ENCODE results near the gene YAP1.

Gene YAP1

DNA sequence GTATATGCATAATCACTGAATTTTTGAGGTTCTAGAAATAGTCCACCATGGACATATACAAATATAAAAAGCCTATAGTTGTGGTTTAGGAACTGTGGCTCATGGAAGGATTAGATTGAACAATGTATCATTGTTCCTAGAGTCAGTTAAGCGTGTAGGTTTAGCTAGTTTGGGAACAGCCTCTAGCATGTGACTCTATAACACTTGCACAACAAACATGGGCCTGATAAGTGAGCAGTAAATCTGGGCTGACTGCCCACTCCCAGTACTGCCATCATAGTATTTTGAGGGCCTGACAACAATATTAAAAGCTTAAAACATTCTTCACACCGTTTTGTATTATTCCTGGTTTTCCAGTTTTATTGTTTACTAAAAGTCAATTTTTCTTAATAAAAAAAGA lies 47.0 kb downstream of the YAP1 start:
- no peak for DNase-seq (ENCODE audit: low read depth in 2 of 3, low spot score in 2 of 3)

DNA sequence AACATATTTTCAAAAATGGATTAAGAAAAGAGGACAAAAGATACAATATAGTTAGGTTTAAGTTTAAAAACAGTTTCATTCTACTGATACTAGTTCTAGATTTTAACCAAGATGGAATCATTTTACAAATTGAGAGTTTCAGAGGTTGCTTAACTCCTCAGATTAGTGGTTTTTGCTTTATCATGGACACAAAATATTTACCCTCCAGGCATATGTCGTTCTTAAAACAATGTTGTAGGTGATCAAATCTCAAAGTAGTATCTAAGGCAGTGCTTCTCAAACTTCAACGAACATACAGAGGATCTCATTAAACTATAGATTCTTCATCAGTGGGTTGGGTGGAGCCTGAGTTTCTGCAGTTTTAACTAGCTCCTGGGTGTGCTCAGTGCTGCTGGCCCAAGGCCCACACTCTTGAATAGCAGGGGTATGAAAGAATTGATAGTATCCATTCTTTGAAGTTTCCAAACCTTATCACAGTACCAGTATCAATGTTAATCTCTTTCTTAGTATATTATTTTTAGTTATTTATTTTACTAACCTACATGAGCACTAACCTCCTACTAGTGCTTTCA lies 48.0 kb downstream of the YAP1 start:
- DNase-seq (ENCODE audit: low read depth in 2 of 3, low spot score in 2 of 3) = no peak

DNA sequence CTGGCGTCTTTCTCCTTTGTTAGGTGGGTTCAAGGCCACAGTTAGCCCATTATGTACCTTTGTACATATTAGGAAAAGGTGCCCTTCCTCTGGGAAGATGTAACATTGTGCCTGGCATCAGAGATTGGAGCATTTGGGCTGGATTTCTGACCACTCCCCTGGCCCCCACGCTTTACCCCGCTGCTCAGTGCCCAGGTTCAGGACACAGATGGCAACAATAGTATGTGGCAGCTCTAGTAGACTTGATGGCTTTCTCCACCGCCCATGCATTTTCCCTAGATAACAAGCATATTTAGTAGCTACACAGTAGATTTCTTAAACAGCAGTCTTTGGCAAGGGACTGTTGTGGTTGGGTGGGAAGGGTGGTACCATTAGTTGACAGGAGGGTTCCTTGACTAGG lies 53.1 kb downstream of the YAP1 start:
- no peak for DNase-seq (ENCODE audit: low read depth in 2 of 3, low spot score in 2 of 3)

DNA sequence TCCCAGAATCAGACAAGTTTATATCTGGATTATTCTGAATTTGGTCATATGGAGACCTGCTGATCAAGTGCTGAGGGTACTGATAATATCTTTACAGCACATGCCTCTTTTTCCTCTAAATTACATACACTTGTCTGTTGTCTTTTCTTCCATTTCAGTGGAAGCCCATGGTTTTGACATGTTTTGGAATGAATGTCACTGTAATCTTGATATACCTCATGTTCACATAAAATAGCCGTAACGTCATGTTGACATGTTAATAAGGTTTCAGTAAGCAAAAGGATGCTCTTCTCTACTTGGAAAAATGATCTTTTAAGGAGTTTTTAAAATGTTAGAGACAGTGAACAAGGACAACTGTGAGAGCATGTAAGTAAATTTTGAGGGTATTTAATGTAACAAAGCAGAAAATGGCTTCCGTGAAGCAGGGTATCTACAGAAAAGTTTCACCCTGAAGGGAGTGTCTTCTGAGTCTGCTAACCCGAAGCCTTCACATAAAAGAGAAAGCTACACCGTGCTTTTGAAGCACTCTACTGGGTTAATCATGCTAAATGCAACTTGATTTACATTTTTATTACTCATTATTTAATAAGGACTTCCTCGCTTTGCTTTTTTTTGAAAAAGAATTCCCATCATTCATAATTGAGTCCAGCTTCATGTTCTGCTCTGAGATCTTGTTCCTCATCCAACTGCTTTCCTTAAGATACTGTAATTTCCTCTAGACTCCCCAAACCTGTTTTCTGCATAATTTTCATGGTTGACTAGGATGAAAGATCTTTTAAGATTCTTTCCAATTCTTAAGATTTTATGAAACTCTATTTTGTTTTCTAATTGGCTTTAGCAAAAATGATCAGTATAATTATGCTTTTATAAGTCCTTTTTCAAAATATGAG lies 56.2 kb downstream of the YAP1 start:
- no peak for DNase-seq (ENCODE audit: low read depth in 2 of 3, low spot score in 2 of 3)

DNA sequence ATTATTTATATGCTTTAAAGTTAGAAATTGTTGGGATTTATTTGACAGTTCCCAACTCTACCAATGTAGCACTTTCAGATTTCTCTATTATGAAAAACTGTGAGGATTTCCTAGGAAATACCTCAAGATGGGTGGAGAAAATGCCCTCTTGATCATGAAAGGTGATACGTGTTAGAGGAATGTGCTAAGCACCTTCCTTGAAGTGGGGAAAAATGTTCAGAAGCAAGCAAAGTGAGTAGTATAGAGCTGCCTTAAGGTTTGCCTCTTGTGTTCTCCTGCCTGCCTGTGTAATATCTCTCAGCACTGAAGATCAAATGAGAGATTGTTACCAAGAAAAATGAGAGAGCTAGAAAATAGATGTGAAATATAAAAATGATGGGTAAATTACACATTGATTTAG lies 58.2 kb downstream of the YAP1 start:
- no peak for DNase-seq (ENCODE audit: low read depth in 2 of 3, low spot score in 2 of 3)

DNA sequence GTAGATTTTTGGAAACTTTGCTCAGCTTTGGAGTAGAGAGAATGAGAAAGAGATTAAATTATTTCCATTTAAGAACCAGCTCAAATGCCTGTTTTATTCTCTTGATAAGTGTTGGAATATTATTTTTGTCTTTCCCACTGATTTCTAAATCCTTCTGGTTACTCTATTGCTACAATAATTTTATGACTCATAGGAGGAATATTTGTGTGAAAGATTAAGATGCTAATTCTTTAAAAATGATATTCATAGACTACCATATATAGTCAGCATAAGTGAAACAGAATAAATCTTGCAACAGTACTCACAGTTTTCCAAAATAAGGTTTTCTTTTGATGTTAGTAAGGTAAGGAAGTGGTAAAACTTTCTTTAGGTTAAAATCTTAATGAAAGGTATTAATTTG lies 60.9 kb downstream of the YAP1 start:
- DNase-seq (ENCODE audit: low read depth in 2 of 3, low spot score in 2 of 3) = no peak

DNA sequence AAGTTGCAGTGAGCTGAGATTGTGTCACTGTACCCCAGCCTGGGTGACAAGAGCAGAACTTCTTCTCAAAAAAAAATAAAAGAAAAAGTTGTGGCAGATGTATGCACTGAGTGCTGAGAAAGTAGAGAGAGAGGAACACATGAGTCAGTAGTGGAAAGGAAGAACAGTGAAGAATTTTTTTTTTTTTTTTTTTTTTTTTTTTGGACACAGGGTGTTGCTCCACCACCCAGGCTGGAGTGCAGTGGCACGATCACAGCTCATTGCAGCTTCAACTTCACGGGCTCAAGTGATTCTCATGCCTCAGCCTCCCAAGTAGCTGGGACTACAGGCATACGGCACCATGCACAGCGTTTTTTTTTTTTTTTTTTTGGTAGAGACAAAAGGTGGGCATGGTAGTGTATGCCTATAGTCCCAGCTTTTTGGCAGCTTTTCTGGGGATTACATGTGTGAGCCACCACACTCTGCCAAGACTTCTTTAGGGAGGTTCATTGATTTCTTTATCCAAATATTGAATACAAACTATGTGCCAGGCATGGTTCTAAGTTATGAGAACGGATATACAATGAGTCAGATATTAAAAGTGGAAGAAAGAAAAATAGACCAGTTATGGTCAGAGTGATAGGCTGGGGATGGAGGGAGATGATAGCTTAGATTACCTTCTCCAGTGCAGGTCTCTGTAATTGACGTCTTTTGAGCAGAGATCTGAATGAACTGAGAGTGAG lies 62.0 kb downstream of the YAP1 start:
- DNase-seq (ENCODE audit: low read depth in 2 of 3, low spot score in 2 of 3) = no peak

DNA sequence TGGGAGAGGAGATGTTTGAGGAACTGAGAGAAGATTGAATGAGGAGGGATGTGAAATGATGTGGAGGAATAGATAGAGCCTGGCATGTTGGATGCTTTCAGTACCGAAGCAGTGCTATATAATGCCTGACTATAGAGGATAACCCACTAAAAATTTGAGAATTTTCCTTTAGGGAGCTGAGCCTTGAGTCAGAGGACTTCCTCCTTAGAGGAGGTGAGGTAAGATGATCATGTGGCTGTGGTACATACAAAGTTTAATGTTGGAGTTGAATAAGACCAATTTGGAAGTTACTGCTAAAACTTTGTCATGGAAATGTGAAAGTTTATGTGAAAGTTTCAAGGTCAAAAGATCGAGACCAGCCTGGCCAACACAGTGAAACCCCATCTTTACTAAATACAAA lies 66.9 kb downstream of the YAP1 start:
- no peak for DNase-seq (ENCODE audit: low read depth in 2 of 3, low spot score in 2 of 3)

DNA sequence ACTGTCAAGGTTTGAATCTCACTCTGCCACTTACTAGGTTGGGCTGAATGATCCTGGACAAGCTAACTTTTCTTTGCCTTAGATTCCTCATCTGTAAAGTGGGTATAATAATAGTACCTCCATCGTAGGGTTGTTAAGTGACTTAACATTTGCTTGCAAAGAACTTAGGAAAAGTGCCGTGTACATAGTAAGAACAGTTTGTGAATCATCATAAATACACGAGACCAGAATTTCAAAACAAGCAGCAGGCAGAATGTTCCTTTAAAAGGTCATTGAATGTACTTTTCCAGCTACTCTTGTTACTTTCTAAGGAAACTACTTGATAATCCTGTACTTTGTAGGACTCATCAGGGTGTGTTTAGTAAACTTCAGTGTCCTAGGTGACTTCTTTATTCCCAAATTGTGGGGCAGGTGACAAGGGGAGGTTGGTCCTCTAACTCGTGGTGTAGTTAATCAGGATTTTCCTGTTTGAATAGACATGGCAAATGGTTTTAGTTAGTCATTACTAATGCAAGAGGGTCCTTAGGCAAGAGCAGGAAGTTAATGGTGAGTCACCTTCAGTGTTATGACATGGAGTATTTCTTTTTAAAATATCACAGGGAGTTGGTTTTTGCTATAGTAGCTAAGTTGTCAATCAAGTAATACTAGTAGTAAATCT lies 67.9 kb downstream of the YAP1 start:
- no peak for DNase-seq (ENCODE audit: low read depth in 2 of 3, low spot score in 2 of 3)

DNA sequence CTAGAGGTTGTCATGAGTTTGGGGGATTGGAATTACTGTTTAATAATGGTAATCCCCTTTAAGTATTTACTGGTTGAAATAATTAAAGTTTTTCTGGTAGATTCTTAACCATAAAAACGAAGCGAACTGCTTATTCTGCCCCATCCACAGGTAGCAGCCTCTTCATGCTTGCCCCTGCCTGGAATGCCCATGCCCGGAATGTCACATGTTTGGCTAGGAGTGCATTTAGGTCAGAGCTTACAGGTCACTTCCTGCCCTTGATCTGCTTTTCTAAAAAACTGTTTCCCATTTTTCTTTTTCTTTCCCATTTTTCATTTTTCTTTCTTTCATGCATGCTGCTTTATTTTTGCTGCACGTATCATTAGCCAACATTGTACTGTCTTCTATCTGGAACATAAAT lies 69.1 kb downstream of the YAP1 start:
- DNase-seq (ENCODE audit: low read depth in 2 of 3, low spot score in 2 of 3) = no peak

DNA sequence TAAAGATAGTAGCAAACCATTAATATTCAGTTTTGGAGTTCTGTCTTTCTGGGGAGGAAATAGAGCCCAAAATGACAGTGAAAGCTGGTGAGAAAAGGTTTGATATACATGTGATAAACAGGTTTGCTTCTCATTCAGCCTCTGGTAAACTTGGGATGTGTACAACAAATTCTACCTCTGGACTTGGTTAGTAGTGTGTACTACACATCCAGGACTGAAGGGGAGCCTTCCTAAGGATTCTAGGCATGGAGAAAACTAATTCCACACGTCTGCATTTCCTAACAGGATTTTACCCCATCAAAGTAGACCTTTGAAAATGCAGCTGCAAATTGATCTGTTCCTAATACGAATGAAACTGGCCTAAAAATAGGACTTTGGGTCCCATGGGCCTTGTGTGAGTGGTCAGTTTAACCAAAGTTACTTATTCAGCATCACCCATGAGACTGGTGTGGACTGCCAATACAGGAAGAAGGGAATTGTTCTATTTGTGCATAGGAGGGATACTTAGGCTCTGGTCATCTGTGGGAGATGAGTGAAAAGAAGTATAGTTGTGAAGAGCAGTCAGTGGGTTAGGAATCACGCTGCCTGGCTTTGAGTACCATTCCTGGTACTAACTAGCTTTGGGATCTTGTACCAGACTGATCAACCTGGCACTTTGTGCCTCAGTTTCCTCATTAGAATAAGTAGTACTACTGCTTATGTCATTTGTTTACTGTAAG lies 74.2 kb downstream of the YAP1 start:
- DNase-seq (ENCODE audit: low read depth in 2 of 3, low spot score in 2 of 3) = no peak

DNA sequence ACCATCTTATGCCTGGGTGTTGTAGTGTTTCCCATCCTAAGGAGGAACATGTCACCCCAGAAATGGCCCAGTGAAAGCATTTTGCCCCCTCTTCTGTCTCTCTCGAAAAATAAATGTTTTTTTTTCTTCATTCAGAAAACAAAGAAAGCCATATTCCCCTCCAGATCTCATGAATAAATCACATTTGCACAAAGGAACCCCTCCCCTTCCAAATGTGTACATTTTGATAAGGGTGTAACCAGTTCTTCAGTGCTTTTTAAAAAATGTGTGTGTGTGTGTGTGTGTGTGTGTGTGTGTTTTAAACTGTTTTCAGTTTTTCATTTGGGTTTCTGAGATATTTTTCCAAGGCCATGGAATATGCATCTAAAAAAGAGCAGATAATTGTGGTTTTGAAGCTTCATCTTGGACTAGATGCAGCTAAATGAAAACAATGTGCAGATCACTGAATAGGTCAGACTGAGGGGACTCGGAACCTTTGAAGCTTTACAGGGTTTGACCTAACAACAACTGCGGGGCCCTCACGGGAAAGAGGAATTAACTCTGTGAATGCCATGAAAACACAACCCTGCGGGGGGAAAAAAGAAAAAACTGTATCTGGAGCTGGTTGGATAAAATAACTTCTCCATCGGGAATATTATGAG lies 76.4 kb downstream of the YAP1 start:
- DNase-seq (ENCODE audit: low read depth in 2 of 3, low spot score in 2 of 3) = no peak

DNA sequence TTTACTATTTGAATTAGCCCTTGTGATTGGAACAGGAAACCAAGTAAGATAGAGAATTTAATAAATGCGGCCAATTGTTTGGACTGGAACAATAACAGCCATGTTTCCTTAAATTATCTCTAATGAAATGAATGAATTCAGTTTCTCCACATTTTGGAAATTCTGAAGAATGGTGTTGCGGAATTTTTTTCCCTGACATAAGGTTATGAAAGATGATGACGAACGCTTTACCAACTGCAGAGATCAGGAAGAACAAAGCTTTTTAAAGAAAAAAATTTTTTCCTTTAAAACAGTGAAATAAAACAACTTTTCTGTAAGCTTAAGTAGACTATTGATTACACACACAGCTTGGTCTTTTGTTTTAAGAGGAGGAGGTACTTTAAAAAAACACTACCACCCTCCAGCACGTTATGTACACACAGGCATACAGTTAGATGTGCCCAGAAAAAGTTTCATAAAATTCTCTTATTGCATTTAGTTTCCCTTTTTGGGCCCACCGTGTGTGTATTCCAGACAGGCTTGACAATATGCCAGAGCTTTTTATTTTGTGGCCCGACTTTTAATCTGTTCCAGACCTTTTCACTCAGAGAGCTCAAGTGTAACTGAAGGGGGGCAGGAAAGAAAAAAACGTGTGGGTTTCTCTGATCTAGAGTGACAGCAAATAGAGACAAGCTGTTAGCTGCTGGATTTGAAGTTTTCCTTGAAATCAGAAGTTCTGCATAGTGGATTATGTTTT lies 77.3 kb downstream of the YAP1 start:
- DNase-seq (ENCODE audit: low read depth in 2 of 3, low spot score in 2 of 3) = no peak

DNA sequence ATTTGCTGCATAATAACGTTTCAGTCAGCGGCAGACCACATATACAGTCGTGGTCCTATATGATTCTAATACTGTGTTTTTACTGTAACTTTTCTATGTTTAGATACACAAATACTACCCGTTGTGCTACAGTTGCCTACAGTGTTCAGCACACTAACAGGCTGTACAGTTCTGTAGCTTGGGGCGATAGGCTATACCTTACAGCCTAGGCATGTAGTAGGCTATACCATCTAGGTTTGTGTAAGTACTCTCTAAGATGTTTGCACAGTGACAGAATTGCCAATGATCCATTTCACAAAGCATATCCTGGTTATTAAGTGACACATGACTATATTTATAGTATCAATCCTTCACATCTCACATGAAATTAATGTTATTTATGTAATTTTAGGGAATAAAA lies 78.2 kb downstream of the YAP1 start:
- DNase-seq (ENCODE audit: low read depth in 2 of 3, low spot score in 2 of 3) = no peak

DNA sequence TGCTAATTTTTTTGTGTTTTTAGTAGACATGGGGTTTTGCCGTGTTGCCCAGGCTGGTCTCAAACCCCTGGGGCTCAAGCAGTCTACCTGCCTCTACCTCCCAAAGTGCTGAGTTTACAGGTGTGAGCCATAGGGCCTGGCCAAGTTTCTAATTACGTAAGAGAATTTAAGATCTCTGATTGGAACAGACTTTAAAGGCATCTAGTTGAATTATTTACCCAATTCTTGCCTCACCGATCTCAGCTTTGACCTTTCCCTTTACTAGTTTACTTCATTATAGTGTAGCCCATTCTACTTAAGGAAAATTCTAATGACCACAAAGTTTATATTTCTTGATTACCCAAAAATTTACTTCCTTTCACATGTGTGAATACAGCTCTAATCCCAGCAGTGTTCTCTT lies 81.6 kb downstream of the YAP1 start:
- no peak for DNase-seq (ENCODE audit: low read depth in 2 of 3, low spot score in 2 of 3)

DNA sequence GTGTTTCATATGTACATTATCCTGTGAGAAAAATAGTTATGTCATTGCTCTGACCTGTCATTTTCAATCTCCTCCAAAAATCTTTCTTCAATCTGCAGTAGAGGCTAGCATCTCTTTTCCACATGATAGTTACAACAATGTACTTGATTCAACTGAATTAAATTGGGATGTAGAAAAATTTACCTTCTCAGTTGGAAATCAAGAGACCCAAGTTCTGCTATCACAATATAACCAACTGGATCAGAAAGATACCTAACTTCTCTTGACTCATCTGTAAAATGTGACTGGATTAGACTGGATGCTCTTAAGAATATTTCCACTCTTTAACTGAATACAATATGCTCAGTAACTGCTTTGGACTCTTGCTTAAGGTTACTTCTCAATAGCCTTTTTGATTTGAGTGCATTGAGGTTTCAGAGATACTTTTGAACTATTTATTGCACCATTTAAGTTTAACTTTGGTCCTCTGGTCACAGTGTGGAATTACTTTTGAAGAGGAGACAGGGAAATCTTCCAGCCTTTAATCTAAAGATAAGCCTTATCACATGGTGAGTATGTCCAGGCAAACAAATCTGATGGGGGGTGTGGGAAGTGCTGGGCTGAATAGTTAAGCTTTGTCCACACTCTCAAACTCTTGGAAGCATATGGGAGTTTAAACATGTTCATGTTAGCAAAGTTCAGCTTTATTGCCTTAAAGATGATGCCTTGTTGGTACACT lies 82.3 kb downstream of the YAP1 start:
- no peak for DNase-seq (ENCODE audit: low read depth in 2 of 3, low spot score in 2 of 3)

DNA sequence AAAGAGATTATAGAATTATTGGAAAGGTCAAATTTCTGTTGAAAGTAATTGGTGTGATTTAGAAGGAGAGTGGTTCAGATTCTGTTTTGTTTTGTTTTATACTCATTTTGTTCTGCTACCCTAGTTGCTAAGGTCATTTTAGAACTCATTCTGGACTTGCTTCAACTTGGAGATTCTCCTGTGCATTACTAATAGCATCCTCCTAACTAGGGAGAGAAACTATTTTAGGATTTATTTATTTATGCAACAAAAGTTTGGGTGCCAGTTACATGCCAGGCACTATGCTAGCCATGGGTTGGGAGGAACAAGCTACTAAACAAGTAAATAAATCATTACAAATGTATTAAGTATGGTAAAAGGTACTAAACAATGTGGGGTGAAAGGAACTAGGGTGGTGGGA lies 84.0 kb downstream of the YAP1 start:
- DNase-seq (ENCODE audit: low read depth in 2 of 3, low spot score in 2 of 3) = no peak

DNA sequence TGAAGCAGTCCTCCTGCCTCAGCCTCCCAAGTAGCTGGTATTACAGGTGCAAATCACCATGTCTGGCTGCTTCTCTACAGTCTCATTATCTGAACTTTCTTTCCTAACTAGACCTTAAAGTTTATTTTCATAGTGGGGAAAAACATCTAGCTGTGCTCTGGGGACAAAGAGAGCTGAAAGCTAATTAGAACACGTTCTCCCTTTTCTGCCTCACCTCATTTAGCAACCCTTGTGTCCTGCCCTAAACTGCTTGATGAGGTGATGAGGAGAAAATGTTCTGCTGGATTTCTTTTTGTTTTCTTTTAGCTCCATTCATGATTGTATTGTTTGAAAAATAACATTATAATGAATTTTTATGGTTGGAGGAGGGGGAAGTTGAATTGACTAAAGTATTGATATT lies 84.7 kb downstream of the YAP1 start:
- no peak for DNase-seq (ENCODE audit: low read depth in 2 of 3, low spot score in 2 of 3)

DNA sequence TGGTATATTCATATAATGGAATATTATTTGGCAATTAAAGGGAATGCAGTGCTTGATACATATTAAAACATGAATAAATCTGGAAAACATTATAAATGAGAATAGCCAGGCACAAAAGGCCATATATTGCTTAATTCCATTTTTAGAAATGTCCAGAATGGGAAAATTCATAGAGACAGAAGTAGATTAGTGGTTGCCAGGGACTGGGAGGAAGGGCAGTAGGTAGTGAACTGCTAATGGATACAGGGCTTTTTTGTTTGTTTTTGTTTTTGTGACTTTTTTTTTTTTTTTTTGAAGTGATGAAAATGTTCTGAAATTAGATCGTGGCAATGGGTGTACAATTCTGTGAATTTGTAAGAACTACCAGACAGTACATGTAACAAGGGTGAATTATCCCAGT lies 86.1 kb downstream of the YAP1 start:
- DNase-seq (ENCODE audit: low read depth in 2 of 3, low spot score in 2 of 3) = no peak

Measured in activated CD8-positive, alpha-beta memory T cell treated with anti-CD3 and anti-CD28 coated beads for 48 hours (primary cell).